B cell (primary cell): ENCODE measurements around the gene CCDC3. TPM values are rescaled to one million over a fixed set of nuclear protein-coding genes. Genes with fewer than 3 reads are reported as not detected.

Experiments used
- ATAC-seq: fragments of 200-7000 bp; cut with Tn5 transposase; one replicate; pipeline ENCODE4 v1.10.0; 2021; ENCODE audit warnings: low read depth, mild to moderate bottlenecking, moderate number of reproducible peaks, moderate library complexity
- CTCF ChIA-PET: fragments of 350-600 bp; sonication (Branson Sonifier 250); formaldehyde crosslinking; loops from one replicate; lab custom pipeline; 2021; ENCODE audit warnings: antibody characterized with exemption, inconsistent platforms; lab: Charles Lee
- POLR2A ChIA-PET: fragments of 350-600 bp; sonication (Branson Sonifier 250); formaldehyde crosslinking; loops from one replicate; lab custom pipeline; 2021; ENCODE audit warnings: antibody characterized with exemption; lab: Charles Lee
- DNase-seq: peaks from one replicate; pipeline ENCODE4 v3.0.0; 2013
- H2AFZ ChIP-seq: 2 replicates; pipeline ENCODE4 v1.6.1; 2012; ENCODE audit warnings: mild to moderate bottlenecking, low read depth, low read length; ENCODE audit not compliant: insufficient read depth, poor library complexity, severe bottlenecking
- H3K27ac ChIP-seq, 2 donors: 1 replicate in 1 of 2; 2 replicates in 1 of 2; pipeline ENCODE4 v1.5.1; 2012 to 2013; ENCODE audit warnings: low read length in 2 of 2, mild to moderate bottlenecking in 2 of 2, moderate library complexity in 1 of 2
- H3K27me3 ChIP-seq, 4 experiments: fragments of 200-600 bp in 1 of 4; sonication (generic) in 1 of 4; replicated peaks in 1 of 4; 1 replicate in 2 of 4; 2 replicates in 2 of 4; pipeline versions ENCODE4 v1.6.1 to v1.7.0; 2013 to 2016; ENCODE audit warnings: low read length in 3 of 4, mild to moderate bottlenecking in 2 of 4, mixed read lengths in 1 of 4, moderate library complexity in 1 of 4; ENCODE audit not compliant: insufficient read depth in 4 of 4, control insufficient read depth in 3 of 4; ENCODE audit errors: control extremely low read depth in 1 of 4
- H3K36me3 ChIP-seq, 2 experiments: replicated peaks in 1 of 2; 1 replicate in 1 of 2; 2 replicates in 1 of 2; pipeline versions ENCODE4 v1.6.1 to v1.7.1; 2013; ENCODE audit warnings: low read length in 1 of 2; ENCODE audit not compliant: insufficient read depth in 2 of 2, control insufficient read depth in 1 of 2; ENCODE audit errors: control extremely low read depth in 1 of 2, extremely low read depth in 1 of 2
- H3K4me1 ChIP-seq, 2 donors: fragments of 200-600 bp in 1 of 2; sonication (generic) in 1 of 2; 1 replicate in 1 of 2; 2 replicates in 1 of 2; pipeline versions ENCODE4 v1.5.1 to v1.6.1; 2013 to 2017; ENCODE audit warnings: low read length in 2 of 2; ENCODE audit not compliant: control insufficient read depth in 2 of 2, insufficient read depth in 2 of 2
- H3K4me2 ChIP-seq: replicated peaks from 2 replicates; pipeline ENCODE3; 2012; ENCODE audit warnings: mild to moderate bottlenecking, low read depth, low read length; ENCODE audit not compliant: poor library complexity, severe bottlenecking
- H3K4me3 ChIP-seq, 5 experiments: fragments of 200-600 bp in 1 of 5; sonication (generic) in 1 of 5; 1 replicate in 3 of 5; 2 replicates in 2 of 5; pipeline versions ENCODE4 v1.5.1 to v1.7.0; 2011 to 2016; ENCODE audit warnings: low read length in 4 of 5, mild to moderate bottlenecking in 4 of 5, low read depth in 2 of 5, control low read depth in 1 of 5, moderate library complexity in 1 of 5; ENCODE audit not compliant: insufficient read depth in 1 of 5; ENCODE audit errors: control extremely low read depth in 1 of 5, extremely low read depth in 1 of 5
- H3K79me2 ChIP-seq: fragments of 200-600 bp; sonication (generic); one replicate; pipeline ENCODE4 v1.6.0; 2016; ENCODE audit warnings: low read length; ENCODE audit not compliant: control insufficient read depth, insufficient read depth
- H3K9ac ChIP-seq: fragments of 200-600 bp; sonication (generic); 2 replicates; pipeline ENCODE4 v1.6.1; 2017; ENCODE audit warnings: mild to moderate bottlenecking, low read length, moderate library complexity
- H3K9me3 ChIP-seq, 3 donors: one replicate each; pipeline versions ENCODE4 v1.6.1 to v1.7.1; 2013; ENCODE audit warnings: low read length in 2 of 3; ENCODE audit not compliant: control insufficient read depth in 2 of 3, insufficient read depth in 1 of 3; ENCODE audit errors: control extremely low read depth in 1 of 3
- H4K20me1 ChIP-seq: 2 replicates; pipeline ENCODE4 v1.6.0; 2012; ENCODE audit warnings: mild to moderate bottlenecking, low read length; ENCODE audit not compliant: insufficient read depth, control insufficient read depth, poor library complexity, severe bottlenecking
- H3K27ac Mint-ChIP-seq: one replicate; pipeline ENCODE4 v1.8.0; 2021; ENCODE audit warnings: mixed read lengths
- H3K27me3 Mint-ChIP-seq: one replicate; pipeline ENCODE4 v1.8.0; 2021; ENCODE audit warnings: mixed read lengths
- H3K4me1 Mint-ChIP-seq: one replicate; pipeline ENCODE4 v1.8.0; 2021; ENCODE audit warnings: mixed read lengths
- H3K4me3 Mint-ChIP-seq: one replicate; pipeline ENCODE4 v1.8.0; 2021; ENCODE audit warnings: mixed read lengths
- H3K9me3 Mint-ChIP-seq: one replicate; pipeline ENCODE4 v1.8.0; 2022; ENCODE audit warnings: mixed read lengths; ENCODE audit not compliant: insufficient read depth
- CTCF ChIP-seq: fragments of 200-600 bp; IDR thresholded peaks from one replicate; pipeline ENCODE4 v1.8.0; 2022; ENCODE audit warnings: antibody characterized with exemption, mild to moderate bottlenecking
- EZH2 ChIP-seq: IDR thresholded peaks from 2 replicates; pipeline ENCODE4 v1.6.1; 2012; ENCODE audit warnings: borderline replicate concordance, low read depth, mild to moderate bottlenecking, moderate library complexity, low read length; ENCODE audit not compliant: insufficient read depth, poor library complexity, severe bottlenecking
- WGBS: methylation state at CpG from one replicate; pipeline ENCODE4 v1.1.5; 2013; ENCODE audit warnings: missing lambda C conversion rate; ENCODE audit not compliant: insufficient coverage; 5-methylcytosine and 5-hydroxymethylcytosine counted together
- intact Hi-C: fragments of 100-400 bp; cut with micrococcal nuclease; formaldehyde crosslinking; loops from one replicate; pipeline ENCODE4 v1.10.0; 2022
- polyA plus RNA-seq: library from polyadenylated mRNA; depleted of rRNA; stranded (reverse); fragments of >200 nt; gene quantifications from 2 replicates; pipeline ENCODE4 v1.2.3, GENCODE V29; 2012
- total RNA-seq, 2 donors: library from RNA; stranded (reverse); fragments of 120-200 nt in 1 of 2; gene quantifications; 1 replicate in 1 of 2; 2 replicates in 1 of 2; pipeline versions ENCODE4 v1.2.3 to v1.2.4, GENCODE V29; 2013 to 2022

CCDC3 gene
- total and polyA plus RNA-seq, 2 donors (not counting 1 experiment from before 2014, with no cell fraction given), result 0.12 TPM; not detected in 1

GRCh38 chr10:12925845-12926244, 75.7 kb downstream of the CCDC3 start:
- no peak for TF ChIP-seq EZH2
- no peak for TF ChIP-seq CTCF
- intact Hi-C loops, result no loop called here
- no peaks in the 10 kb centered on the region for H3K4me1 Mint-ChIP-seq
- no peak overlapping the region for H3K9ac ChIP-seq
- ChIA-PET CTCF (no interaction called here), POLR2A (no interaction called here)
- H2AFZ ChIP-seq, result no peak overlapping the region
- H3K4me3 Mint-ChIP-seq, result no peak overlapping the region
- H3K27ac ChIP-seq, result no peak overlapping the region
- H4K20me1 ChIP-seq, result no peaks in the 10 kb centered on the region
- ATAC-seq (no peak), DNase-seq (no peak)
- H3K9me3 Mint-ChIP-seq, result no peaks in the 10 kb centered on the region
- 93% methylated on average over 1 of the region's 1 CpG for WGBS
- no peak overlapping the region for H3K27ac Mint-ChIP-seq
- no peaks in the 10 kb centered on the region for H3K79me2 ChIP-seq
- no peaks in the 10 kb centered on the region for H3K36me3 ChIP-seq
- peaks cover 11% of the 10 kb centered on the region for H3K27me3 Mint-ChIP-seq
- no peak overlapping the region for H3K4me3 ChIP-seq
- H3K9me3 ChIP-seq, result peaks cover 0 to 4% (median 1%) of the 10 kb centered on the region in 3 donors
- H3K27me3 ChIP-seq, result no peaks in the 10 kb centered on the region
- H3K4me1 ChIP-seq, result no peaks in the 10 kb centered on the region
- no peak overlapping the region for H3K4me2 ChIP-seq

GRCh38 chr10:12924911-12925310, 76.6 kb downstream of the CCDC3 start:
- H3K27me3 ChIP-seq, result no peaks in the 10 kb centered on the region
- H3K4me2 ChIP-seq, result no peak overlapping the region
- intact Hi-C loops, result no loop called here
- peaks cover 11% of the 10 kb centered on the region for H3K27me3 Mint-ChIP-seq
- H3K9me3 ChIP-seq, result peaks cover 0 to 7% (median 1%) of the 10 kb centered on the region in 3 donors
- no peaks in the 10 kb centered on the region for H3K9me3 Mint-ChIP-seq
- no peaks in the 10 kb centered on the region for H3K79me2 ChIP-seq
- no peak overlapping the region for H2AFZ ChIP-seq
- no peak overlapping the region for H3K4me3 Mint-ChIP-seq
- no peaks in the 10 kb centered on the region for H4K20me1 ChIP-seq
- no peak overlapping the region for H3K27ac Mint-ChIP-seq
- H3K4me1 ChIP-seq, result no peaks in the 10 kb centered on the region
- H3K36me3 ChIP-seq, result no peaks in the 10 kb centered on the region
- WGBS, result 100% methylated on average over 5 of the region's 5 CpGs
- H3K4me1 Mint-ChIP-seq, result no peaks in the 10 kb centered on the region
- no peak overlapping the region for H3K4me3 ChIP-seq
- DNase-seq (no peak), ATAC-seq (no peak)
- TF ChIP-seq EZH2, result no peak
- no peak for TF ChIP-seq CTCF
- H3K9ac ChIP-seq, result no peak overlapping the region
- CTCF ChIA-PET, result no interaction called here
- POLR2A ChIA-PET, result no interaction called here
- H3K27ac ChIP-seq, result no peak overlapping the region
